Fibroblast of mammary gland (primary cell): ENCODE data around the gene CCDC86.

Source experiments
- DNase-seq: peaks from one replicate; pipeline ENCODE4 v3.0.0-alpha.2; 2010; ENCODE audit warnings: low read depth
- H3K4me3 ChIP-seq: 2 replicates; pipeline ENCODE4 v1.5.1; 2011; ENCODE audit warnings: low read depth, mild to moderate bottlenecking, low read length, moderate library complexity; ENCODE audit not compliant: control insufficient read depth
- TF ChIP-seq, protein P1 (sequence below): conservative IDR thresholded peaks from 2 replicates; pipeline ENCODE4 v1.5.1; 2011; ENCODE audit warnings: low read depth, low read length, inconsistent platforms; ENCODE audit not compliant: control insufficient read depth, insufficient read depth

The CCDC86 gene

DNA sequence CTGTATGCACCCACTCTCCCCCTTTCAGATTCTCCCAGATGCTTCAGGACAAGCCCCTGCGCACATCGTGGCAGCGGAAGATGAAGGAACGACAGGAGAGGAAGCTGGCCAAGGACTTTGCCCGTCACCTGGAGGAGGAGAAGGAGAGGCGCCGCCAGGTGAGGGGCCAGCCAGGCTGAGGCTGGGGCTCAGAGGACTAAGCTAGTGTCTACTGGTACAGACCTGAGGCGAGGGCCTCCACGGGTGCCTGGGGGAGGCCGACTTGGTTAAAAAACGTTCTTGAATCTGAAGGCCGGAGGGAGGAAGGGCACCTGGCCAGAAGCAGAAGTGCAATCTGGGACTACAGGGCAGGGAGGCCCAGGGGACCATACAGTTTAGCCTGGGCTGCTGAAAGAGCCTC is 6.0 kb downstream of the CCDC86 start:
- TF ChIP-seq, protein P1, sequence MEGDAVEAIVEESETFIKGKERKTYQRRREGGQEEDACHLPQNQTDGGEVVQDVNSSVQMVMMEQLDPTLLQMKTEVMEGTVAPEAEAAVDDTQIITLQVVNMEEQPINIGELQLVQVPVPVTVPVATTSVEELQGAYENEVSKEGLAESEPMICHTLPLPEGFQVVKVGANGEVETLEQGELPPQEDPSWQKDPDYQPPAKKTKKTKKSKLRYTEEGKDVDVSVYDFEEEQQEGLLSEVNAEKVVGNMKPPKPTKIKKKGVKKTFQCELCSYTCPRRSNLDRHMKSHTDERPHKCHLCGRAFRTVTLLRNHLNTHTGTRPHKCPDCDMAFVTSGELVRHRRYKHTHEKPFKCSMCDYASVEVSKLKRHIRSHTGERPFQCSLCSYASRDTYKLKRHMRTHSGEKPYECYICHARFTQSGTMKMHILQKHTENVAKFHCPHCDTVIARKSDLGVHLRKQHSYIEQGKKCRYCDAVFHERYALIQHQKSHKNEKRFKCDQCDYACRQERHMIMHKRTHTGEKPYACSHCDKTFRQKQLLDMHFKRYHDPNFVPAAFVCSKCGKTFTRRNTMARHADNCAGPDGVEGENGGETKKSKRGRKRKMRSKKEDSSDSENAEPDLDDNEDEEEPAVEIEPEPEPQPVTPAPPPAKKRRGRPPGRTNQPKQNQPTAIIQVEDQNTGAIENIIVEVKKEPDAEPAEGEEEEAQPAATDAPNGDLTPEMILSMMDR, result no peak
- DNase-seq, result no peak
- no peak overlapping the region for H3K4me3 ChIP-seq

DNA sequence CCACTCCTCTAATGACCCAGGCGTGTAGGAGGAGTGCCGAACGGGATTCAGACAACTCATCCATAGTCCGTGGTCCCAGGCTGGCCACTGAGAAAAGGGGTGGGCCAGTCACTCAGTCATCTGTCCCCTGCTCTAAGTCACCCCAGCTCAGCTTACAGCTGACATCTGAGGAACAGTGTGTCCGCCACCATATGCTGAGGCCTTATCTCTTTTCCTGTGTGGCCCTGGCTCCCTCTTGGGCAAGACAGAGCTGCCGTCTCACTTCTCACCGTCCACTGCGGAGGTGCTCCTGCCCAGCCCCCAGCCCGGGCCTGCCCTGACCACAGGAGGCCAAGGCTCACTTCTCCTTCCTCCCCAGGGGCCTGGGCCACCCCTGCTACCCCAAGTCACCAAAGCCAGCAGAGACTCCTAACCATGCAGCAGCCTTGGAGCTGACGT is 6.8 kb downstream of the CCDC86 start:
- H3K4me3 ChIP-seq, result no peak overlapping the region
- TF ChIP-seq, protein P1, result no peak
- DNase-seq, result no peak

DNA sequence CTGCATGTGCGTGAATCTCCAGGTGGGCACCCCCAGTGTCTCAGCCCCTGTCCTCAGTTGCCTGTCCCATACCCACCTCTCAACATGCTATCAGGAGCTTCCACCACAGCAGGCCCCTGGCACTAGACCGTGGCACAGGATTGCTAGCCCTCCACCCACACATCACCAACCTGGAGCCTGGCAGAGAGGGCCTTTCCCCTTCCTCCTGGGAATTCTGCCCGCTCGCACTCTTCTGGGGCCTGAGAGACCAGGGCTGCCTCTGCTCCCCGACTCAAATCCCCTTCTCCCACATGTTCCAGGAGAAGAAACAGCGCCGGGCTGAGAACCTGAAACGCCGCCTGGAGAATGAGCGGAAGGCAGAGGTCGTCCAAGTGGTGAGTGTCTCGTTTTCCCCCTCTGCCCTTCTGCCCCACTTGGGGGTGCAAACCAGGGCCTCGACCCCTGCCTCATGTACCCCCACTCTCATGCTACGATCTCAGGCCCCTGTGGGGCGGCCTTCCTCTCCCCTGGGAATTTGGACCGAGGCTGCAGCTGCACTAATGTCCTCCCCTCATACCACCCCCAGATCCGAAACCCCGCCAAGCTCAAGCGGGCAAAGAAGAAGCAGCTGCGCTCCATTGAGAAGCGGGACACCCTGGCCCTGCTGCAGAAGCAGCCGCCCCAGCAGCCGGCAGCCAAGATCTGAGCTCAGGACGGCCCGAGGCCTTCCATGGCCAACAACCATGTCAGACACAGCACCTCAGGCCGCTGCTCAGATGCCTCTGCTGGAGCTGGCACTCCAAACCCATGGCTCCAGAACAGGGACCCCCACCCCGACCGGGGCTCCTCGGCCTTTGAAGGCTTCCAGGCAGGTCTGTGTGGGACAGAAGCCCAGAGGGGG is 8.0 kb downstream of the CCDC86 start:
- TF ChIP-seq, protein P1, result no peak
- DNase-seq, result no peak
- H3K4me3 ChIP-seq, result no peak overlapping the region

DNA sequence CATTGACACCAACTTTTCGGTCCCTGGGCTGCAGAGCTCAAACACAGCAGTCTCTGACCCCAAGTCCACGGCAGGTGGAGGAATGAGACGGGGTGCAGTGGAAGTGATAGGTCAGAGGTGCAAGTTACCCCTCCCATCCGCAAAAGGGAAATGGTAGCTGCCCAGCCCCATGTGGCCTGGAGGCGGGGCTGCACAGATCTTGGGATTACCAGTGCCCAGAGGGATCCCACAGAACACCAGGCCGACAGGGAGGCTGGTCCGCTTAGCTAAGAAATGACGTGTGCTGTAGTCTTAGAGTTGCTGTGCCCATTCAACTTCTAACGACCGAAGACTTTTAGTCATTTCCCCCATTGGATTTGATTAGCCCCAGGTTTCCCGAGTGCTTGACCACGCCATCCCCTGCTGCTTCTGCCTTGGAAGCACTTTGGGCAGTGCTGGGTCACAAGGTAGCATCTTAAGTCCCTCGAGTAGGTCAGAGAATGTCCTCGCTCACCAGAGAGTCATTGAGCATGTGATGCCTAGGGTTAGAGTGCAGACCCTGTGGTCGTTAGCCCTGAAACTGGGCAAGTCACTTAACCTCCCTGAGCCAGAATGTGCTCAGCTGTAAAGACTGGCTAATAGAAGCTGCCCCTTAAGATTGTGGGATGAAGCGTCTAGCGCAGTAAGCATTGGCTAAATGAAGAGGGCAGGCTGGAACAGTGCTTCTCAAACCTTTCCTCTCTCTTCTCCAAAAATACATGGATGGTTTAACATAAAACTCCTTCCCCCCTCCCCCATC is 9.6 kb downstream of the CCDC86 start:
- H3K4me3 ChIP-seq, result no peak overlapping the region
- TF ChIP-seq, protein P1, result no peak
- no peak for DNase-seq

DNA sequence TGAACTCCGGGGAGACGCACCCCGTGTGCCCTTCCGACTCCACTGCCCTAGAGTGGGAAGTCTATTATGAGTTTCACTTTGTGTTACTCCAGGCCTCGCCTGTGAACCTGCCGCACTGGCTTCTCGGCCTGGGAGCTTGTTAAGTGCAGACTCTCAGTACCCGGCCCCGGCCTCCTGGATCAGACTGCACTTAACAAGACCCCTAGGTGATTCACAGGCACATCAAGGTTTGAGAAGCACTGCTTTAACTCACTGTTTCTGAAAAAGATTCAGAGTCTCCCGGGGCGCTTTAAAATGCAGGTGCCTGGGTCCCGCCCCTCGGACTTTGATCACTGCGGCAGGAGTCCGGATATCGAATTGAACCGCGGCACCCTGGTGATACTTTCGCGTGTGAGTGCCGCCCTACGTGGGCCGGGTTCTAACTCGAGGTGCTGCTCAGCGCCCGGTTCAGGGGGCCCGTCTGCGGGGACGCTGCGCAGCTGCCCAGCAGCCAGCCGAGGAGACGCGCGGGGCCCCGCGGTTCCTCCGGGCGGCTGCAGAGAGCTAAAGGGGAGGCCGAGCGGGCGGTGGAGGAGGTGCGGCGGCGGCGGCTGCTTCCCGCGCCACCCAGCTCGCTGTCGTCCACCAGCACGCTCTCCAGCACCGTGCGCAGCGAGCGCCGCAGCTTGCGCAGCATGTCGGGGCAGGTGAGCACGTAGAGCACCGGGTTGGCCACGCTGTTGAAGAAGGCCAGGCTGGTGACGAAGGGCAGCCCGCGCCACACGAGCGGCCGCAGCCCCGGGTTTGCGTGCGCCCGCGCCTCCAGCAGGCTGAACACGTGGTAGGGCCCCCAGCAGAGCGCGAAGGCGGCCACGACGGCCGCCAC is 10.4 kb downstream of the CCDC86 start:
- TF ChIP-seq, protein P1, result no peak
- H3K4me3 ChIP-seq, result no peak overlapping the region
- no peak for DNase-seq

DNA sequence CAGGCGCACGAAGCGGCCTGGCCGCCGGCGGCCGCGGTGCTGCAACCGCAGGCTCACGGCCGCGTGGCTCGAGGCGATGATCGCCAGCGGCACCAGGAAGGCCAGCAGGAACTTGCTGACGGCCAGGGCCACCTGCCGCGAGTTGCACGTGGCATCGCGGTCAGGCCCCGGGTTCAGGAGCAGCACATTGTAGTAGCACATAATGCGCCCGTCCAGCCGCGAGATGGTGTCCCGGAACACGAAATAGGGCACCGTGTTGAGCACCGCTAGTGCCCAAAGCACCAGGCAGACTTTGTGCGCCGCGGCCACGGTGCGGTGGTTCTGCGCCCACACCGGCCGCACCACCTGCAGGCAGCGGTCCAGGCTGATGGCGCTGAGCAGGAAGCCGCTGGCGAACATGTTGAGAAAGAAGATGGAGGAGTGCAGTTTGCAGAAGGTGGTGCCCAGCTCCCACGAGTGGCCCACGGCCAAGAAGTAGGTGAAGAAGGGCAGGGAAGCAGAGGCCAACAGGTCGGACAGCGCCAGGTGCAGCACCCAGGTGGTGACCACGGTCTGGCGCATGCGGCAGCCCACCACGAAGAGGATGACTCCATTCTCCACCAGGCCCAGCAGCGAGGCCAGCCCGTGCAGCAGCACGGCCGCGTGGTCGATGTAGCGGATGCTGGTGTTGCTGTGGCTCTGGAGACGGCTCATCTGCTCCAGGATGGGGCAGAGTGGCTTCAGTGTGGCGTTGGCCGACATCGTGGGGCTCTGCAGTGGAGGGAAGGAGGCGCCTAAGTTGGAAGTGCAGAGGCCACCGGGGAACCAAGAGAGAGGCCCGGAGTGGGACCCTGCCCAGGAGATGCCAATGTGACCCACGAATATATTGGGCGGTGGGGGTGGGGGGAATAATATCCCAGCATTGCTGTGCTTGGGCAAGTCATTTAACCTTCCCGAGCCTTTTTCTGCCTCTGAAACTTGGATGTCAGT is 11.4 kb downstream of the CCDC86 start:
- no peak for DNase-seq
- no peak overlapping the region for H3K4me3 ChIP-seq
- TF ChIP-seq, protein P1, result no peak
